8988T (cell line): ENCODE measurements around the gene STK32B.
"Not testable (repeated sequence)": the region's sequence is repeated elsewhere in the genome, so short reads cannot be mapped to it uniquely, and the experiment has no call there.

Experiments
- DNase-seq: peaks from one replicate; pipeline ENCODE4 v3.0.0; 2011

Gene STK32B

DNA sequence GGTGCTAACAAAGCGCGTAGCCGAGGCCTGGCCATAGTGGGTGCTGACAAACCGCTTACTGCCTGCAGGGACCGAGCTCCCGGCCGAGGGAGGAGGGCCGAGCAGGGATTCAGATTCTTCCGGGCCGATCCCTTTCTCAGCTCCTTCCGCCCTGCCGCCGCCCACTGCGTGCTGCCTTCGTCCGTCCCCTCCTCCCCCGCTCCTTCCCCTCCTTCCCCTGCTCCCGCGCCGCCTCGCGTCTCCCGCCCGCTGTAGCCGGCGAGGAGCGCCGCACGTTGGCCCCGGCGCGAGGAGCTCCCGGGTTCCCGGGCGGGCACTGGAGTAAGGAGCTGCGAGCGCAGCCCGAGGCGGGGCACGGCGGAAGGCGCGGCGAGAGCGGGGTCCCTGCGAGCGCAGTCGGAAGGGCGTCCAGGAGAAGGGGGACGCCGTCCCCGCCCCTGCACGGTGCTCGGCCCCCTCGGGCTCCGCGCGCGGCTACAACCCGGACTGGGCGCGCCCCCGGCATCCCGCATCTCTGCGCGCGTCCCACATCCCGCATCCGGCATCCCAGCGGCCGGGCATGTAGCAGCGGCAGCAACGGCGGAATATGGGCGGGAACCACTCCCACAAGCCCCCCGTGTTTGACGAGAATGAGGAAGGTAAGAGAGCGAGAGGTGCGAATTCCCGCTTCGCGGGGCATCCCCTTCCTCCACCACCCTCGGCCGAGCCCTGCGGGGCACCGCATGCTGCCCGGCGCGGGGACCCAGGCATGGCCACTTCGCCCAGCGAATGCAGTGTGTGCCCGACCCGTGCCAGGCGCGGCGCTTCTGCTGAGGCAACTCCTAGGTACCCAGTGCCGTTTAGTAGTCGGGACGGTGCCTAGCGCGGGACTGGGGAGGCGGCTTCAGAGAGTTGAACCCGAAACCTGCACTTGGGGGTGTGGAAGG is at the start of gene STK32B:
Gene STK32B, plus strand, starts transcription at position 203 of the 926 bp plus-strand sequence.
- DNase-seq, result peak; percentile 61

DNA sequence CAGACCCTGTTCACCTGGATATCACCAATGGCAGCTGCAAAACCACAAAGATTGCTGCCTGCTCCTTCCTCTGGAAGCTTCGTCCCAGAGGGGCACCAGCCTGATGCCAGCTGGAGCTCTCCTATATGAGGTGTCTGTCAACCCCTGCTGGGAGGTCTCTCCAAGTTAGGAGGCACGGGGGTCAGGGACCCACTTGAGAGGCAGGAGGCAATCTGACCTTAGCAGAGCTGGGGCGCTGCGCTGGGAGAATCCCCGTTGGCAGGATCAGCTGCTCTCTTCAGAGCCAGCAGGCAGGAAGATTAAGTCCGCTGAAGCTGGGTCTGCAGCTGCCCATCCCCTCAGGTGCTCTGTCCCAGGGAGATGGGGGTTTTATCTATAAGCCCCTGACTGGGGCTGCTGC is 49.6 kb upstream of the STK32B start:
- DNase-seq, result not testable (repeated sequence)

DNA sequence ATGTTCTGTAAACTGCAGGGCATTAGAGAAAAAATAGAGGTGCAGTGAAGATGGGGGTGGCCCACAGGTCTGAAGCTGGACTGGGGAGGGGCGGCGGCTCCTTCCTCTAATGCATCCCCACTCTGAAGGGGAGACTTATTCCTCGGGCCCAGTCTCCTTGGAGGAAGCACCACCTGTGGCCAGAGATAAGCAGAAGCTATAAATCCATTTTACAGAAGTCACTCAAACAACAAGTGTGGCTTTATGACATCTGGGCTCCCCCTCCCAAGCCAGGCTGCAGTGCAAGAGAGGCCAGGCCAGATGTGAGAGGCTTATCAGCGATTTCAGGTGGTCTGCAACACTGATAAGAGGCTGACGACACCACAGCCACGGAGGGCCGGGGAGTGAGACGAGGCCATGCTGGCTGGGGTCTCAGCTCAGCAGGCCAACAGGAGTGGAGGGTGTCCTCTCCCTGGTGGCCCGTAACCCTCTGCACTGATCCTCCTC is 47.9 kb upstream of the STK32B start:
- DNase-seq, result no peak

DNA sequence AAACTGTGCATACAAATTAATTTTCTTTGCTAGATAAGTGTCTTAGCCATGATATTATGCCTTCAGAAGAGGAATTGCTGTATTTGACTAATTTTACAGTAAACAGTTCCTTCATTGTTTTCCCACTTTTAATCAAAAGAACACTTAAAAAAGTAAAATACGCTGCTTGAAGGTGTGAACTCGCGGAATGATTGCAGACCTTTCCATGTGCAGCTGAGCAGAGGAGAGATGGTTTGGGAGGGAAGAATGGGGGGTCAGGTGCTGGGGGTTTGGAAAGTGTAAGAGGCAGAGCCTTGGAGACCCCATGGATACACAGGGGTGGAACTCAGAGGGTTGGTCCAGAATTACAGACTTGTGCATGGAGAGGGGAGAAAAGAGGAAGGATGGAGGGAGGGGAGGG is 47.4 kb upstream of the STK32B start:
- DNase-seq, result no peak

DNA sequence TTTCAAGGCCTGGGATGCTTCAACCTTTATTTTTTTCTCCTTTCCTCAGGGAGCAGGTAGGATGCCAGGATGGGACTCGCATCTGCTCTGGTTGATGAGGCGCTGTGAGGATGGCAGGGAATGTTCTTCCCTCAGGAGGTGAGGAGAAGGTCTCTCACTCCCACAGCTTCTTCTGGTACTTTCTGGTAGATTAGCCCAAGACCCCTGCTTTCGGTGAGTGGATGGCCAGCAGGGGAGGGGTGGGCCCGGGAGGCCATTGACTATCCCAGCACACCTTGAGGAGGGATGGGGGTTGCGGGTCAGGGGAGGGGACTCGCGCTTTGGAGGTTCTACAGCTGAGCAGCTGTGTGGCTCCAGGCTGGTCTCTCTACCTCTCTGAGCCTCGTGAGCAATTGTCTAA is 46.8 kb upstream of the STK32B start:
- no peak for DNase-seq

DNA sequence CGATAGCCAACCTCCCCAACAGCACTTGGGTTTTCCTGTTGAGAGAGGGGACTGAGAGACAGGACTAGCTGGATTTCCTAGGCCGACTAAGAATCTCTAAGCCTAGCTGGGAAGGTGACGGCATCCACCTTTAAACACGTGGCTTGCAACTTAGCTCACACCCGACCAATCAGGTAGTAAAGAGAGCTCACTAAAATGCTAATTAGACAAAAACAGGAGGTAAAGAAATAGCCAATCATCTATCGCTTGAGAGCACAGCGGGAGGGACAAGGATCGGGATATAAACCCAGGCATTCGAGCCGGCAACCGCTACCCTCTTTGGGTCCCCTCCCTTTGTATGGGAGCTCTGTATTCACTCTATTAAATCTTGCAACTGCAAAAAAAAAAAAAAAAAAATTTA is 44.3 kb upstream of the STK32B start:
- DNase-seq, result not testable (repeated sequence)

DNA sequence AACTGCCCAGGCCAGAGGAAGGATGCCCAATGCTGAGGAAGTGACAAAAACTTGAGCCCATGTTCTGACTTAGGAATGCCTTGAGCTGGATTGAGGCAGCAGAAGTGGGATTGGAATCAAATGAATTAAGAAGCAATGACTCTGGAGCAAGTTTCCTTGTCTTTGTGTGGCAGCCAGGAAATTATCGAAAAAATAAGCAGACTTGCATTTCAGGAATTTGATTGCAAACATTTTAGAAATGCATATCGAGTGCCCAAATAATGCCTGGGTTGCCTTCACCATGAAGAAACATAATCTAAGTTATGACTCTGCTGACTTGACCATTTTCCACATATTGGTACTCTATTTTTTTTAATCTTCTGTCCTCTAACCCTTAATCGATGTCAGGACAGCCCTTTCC is 41.5 kb upstream of the STK32B start:
- no peak for DNase-seq

DNA sequence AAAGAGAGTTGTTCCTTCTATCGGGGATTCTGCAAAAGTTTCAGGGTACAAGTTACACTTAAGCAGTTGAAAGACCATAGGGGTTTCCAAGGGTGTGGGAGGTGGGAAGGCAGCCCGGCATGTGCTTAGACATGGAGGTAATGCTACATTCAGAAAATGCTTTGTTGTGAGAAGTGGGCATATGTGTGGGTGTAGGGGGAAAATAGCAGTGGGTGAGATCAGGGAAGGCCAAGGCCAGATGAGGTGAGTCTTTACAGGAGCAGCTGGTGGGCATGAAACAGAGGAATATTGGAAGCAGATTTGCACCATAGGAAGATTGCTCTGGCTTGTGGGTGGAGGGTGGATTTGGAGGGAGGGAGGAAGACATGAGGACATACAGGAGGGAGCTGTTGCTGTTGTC is 40.3 kb upstream of the STK32B start:
- DNase-seq, result no peak

DNA sequence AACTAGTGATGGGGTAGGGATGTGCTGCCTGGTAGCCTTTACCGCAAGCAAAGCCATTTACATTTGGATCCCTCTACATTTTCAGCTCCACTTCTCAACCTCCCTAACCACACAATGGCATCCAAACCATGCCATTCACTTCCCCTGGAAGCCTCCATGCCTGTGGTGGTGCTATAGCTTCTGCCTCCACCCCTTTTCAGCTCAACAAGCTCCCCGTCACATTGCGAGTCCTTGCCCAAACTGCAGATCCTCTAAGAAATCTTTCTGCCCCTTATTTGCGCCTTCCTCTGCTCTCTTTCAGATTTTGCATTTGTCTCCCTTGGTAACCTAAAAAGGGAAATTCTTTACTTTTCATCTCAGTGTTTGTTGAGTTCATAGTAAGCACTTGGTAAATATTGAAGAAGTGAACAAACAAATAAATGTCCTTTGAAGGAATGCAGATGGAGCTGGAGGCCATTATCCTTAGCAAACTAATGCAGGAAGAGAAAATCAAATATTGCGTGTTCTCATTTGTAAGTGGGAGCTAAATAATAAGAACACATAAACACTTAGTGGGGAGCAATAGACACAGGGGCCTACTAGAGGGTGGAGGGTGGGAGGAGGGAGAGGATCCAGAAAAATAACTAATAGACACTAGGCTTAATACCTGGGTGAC is 38.9 kb upstream of the STK32B start:
- no peak for DNase-seq

DNA sequence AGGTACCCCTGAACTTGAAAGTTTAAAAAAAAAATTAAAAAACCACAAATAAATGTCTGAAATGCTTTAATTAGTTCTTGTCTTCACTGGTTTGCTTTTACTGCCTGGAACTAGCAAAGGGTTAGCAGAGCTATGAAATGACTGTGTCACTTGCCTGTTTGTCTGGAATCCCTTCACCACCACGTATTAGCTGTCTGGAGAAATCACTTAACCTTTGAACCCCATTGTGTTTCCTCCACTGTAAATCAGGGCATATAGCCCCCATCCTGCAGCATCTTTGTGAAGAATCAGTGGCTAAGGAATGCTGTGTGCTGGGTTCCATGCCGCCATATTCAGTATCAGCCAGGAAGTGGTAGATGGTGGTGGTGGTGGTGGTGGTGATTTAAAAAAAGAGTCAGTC is 38.3 kb upstream of the STK32B start:
- DNase-seq, result no peak

DNA sequence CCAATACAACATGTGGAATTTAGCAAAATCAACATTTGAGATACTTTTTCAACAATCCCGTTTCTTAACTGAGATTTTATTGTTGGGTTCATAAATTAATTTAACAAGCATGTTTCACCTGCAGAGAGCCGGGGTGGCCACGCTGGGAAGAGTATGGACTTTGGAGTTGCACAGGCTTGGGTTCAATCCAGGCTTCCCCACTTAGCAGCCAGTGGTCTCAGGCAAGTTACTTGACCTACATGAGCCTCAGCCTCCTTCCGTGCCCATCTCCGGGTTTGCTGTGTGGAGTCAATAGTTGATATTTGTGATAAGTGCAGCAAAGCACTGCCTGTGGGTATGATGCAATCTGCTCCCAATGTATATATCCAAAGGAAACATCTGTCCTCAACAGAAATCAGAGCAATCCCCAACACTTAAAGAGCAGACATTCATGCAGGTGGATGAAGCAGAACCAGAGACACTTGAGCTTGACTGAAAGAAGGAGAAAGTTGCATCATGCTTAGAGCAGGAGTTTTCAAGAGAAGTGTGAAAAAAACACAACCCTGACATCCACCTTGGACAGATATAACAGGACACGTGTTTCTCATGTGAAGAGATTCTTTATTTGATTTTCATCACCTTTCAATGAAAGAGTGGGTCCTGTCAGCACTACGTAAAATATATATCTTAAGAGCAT is 37.1 kb upstream of the STK32B start:
- DNase-seq, result no peak

DNA sequence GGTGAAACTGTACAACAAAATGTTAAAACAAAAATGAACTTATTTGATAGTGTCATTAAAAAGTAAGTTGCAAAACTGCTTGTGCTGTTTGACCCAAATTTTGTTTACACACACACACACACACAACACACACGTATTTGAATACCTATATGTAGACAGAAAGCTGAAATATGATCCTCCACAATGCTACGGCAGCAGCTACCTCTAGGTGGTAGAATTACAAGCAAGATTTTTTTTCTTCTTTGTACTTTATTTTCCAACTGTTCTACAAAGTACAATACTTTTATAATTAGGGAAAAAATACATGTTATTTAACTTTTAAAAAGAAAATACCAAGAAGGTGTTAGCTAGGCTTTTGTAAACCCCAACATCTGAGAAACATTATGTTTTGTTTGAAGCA is 33.2 kb upstream of the STK32B start:
- DNase-seq, result no peak

DNA sequence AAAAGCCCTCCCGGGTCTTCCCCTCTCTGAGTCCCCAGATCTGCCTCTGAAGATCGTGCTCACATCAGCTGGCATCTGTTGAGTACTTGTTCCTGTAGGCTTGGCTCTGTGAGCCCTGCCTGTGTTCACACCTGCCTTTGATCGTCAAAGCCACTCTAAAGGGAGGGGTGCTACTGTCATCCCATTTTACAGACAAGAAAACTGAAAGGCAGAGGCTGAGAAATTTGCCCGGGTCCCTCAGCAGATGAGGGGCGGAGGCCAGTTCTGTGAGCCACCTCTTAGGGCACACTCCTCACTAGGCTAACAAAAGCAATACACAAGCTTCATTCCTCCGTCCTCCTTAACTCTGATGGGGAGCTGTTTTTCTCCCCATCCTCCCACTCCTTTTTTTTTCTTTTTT is 32.7 kb upstream of the STK32B start:
- no peak for DNase-seq

DNA sequence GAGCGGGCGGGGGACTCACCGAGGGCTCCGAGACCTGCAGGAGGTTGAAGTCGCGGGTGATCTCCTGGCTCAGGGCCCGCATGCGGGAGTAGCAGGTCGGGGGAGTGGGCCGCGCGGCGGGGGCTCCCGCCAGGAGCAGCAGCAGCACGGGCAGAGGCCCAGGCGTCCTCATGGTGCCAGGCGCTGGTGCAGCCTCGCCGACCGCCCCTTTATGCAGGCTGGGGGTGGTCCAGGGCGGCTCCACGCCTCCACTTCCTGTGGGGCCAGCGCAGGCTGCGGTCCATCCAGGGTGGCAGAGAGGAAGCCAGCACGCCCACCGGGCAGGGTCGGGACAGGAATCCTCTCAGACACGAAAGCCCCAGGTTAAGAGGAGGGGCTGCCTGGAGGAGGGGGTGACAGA is 32.0 kb upstream of the STK32B start, which contains the start of gene CYTL1:
Gene CYTL1, minus strand, starts transcription at position 185 of the 400 bp plus-strand sequence. Its CDS starts 13 bp downstream, at position 172.
- DNase-seq, result no peak

DNA sequence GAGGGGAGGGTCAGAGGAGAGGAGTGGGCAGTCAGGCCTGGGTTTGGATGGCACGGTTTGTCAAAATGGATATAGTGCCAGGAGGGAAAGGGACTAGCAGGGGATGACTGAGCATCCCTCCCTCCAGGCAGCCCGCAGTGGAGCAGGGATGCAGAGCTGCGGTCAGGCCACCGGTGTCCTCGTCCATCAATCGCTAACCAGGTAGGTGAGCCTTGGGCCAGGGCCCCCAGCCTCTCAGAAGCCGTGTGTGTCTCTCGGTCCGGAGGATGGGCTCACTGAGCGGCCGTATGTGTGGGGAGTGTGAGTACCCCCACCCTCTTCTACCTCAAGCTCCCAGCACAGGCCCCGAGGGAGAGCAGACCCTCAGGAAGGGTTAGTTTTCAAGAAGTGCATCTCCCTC is 31.5 kb upstream of the STK32B start:
- no peak for DNase-seq

DNA sequence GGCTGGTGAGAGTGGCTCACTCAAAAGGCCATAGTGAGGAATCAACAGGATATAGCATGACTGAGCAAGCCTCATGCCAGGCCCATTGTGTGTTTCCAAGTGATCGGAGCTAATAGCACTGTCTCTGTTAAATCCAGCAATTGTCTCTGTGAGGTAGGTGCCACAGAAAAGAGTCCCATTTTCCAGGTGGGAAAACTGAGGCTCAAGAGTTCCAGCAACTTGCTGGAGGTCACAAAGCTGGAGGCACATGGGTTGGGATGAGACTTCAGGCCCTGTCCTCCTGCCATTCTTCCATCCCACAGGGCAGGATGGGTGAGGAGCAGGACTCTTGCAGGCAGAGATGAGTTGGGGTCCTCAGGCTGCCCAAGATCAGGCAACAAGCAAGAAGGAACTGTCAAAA is 30.9 kb upstream of the STK32B start:
- no peak for DNase-seq

DNA sequence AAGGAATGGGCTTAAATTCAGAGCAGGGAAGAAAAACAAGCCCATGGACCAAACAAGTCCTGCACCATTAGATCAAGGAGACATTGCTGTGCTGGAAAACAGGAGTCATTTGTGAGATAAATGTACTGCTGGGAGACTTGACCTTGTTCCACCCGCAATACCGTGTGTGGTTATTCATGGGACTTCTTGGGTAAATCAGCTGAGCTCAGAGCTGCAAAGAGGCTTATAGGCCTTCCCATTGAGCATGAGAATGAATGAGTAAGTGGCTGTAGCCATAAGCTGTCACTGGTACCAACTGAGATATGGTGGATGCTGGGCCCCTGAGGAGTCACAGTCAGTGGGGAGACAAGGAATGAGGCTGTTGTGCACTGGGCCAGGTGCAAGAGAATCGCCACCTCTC is 29.7 kb upstream of the STK32B start:
- DNase-seq, result no peak

DNA sequence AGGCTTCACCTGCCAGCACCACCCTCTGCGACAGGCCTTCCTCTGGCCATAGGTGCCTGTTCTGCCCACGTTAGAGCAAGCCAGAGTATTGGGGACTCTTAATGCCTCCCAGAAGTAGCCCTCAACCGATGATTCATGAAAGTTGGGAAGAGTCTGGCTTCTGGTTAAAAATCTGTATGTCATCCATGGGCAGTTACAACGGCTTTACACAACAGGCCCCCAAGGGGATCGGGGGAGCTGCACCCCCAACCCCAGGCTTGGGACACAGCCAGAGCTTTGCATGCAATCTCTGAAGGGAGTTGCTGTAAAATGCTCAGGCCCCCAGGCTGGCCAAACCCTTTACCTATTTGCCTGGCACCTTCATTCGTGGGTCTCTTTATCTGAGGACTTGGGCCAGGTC is 26.6 kb upstream of the STK32B start:
- no peak for DNase-seq

DNA sequence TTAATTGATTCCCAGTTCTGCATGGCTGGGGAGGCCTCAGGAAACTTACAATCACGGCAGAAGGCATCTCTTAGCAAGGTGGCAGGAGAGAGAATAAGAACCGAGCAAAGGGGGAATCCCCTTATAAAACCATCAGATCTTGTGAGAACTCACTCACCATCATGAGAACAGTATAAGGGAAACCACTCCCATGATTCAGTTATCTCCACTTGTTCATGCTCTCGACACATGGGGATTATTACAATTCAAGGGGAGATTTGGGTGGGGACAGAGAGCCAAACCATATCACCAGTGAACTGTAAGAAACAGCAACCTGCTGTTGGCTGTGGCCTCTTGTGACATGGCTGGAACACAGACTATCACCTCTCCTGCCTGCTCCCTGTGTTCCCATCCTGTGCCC is 24.9 kb upstream of the STK32B start:
- no peak for DNase-seq

DNA sequence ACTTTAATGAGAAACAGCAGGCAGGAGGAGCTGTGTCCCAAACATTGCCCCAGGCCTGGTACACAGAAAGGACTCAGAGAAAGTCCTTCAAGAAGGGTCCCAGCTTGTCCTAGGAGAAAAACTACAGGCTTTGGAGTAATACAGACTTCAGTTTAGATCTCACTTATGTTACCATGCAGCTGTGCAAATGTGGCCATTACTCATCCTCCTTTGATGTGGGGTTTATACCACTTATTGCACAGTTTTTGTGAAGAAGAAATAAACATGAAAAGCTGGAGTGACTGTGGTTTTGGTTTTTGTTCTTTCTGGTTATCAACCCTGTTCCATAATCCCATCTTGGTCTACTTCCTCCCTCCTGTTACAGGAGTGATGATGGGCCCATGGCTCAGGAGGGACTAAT is 23.9 kb upstream of the STK32B start:
- no peak for DNase-seq

DNA sequence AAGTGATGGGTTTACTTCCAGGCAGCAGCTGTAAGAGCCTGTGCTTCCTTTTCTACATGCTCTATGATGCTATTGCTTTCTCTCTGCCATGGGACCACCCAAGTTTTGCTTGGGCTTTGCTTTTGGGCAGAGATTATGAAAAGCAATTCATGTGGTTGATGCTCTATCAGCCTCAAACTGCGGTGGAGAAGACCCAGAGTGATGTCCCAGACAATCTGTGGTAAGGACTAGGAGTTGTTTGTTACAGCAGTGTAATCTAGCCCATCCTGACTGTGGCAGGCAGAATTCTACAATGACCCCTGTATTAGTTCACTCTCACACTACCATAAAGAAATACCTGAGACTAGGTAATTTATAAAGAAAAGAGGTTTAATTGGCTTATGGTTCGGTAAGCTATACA is 22.8 kb upstream of the STK32B start:
- DNase-seq, result no peak

DNA sequence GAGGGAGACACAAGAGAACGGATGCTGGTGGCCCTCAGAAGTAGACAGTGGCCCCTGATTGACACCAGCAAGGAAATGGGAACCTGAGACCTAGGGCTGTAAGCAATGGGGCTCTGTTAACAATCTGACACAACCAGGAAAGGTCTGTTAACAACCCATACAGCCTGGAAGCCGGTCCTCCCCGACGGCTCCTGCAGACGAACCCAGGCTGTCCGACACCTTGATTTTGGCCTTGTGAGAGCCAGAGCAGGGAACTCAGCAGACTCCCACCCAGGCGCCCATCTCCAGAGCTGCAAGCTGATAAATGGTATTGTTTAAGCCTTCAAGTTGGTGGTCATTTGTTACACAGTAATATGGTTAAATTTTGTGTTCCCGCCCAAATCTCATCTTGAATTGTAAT is 21.8 kb upstream of the STK32B start:
- no peak for DNase-seq

DNA sequence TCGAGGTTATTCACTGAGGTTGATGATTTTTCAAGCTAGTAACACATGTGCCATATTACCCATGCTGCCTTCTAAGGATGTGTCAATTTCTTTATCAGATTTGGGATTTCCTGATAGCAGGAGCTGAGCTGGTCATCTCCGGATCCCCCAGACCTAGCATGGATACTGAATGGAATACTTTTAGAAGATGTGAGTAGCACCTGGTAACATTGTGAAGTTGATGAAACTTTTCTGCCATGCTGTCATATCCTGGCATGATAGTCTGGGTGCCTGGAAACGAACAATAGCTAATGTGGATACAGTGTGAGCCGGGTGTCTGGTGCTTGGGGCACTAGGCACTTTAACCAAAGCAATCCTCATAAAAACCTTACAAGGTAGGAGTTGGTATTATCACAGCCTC is 21.1 kb upstream of the STK32B start:
- no peak for DNase-seq

DNA sequence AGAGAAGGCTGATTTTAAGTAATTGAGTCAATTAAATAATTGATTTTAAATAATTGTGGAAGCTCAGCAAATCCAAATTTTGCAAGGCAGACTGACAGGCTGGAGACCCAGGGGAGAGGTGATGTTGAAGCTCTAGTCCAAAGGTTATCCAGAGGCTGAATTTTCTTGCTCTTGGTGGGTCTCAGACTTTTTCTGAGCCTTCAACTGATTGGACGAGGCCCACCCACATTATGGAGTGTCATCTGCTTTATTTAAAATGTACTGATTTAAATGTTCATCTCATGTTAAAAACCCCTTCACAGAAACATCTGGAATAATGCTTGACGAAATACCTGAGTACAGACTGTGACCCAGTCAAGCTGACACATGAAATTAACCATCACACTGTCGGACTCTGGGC is 20.4 kb upstream of the STK32B start:
- no peak for DNase-seq
